ENCODE data around the gene SMARCC2.
A peak's percentile ranks its signal among the peaks of the same experiment; 100 is the strongest.

The SMARCC2 gene

GRCh38 chr12:56152132-56152755, 37.0 kb downstream of the SMARCC2 start, which contains the start of gene MYL6B:
Gene MYL6B (plus strand): TSS chr12:56152587. CDS start chr12:56153919, 1,332 bp downstream.
- peak; percentile 64 for DNase-seq (ENCODE audit: low read depth)

GRCh38 chr12:56151672-56152131, 37.6 kb downstream of the SMARCC2 start:
- DNase-seq (ENCODE audit: low read depth), result no peak

- DNase-seq (ENCODE audit: low read depth), result no peak
Observed at GRCh38 chr12:56150563-56150962, 38.7 kb downstream of the SMARCC2 start.

- no peak for DNase-seq (ENCODE audit: low read depth)
Observed at GRCh38 chr12:56146492-56147460, 42.5 kb downstream of the SMARCC2 start.

DNA sequence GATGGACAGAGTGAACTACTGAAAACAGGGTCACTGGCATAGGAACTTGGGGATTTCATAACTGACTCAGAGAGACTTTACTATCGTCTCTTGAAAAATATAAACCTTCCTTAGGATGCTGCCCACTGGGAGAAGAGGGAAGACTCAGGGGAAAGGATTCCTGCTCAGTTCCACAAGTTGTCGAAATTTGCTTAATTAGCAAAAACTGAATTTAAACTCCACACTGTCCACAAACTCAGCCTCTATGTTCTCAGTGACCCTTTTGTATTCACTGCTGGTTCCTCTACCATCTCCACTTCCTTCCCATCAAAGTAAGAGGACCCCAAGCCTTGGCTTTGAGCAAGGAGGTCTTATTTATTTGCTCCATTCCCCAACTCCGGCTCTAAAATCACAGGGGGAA, 44.1 kb downstream of the SMARCC2 start:
- no peak for DNase-seq (ENCODE audit: low read depth)

- DNase-seq (ENCODE audit: low read depth), result no peak
Observed at GRCh38 chr12:56143870-56144269, 45.4 kb downstream of the SMARCC2 start.

GRCh38 chr12:56143217-56143616, 46.1 kb downstream of the SMARCC2 start:
- no peak for DNase-seq (ENCODE audit: low read depth)

DNA sequence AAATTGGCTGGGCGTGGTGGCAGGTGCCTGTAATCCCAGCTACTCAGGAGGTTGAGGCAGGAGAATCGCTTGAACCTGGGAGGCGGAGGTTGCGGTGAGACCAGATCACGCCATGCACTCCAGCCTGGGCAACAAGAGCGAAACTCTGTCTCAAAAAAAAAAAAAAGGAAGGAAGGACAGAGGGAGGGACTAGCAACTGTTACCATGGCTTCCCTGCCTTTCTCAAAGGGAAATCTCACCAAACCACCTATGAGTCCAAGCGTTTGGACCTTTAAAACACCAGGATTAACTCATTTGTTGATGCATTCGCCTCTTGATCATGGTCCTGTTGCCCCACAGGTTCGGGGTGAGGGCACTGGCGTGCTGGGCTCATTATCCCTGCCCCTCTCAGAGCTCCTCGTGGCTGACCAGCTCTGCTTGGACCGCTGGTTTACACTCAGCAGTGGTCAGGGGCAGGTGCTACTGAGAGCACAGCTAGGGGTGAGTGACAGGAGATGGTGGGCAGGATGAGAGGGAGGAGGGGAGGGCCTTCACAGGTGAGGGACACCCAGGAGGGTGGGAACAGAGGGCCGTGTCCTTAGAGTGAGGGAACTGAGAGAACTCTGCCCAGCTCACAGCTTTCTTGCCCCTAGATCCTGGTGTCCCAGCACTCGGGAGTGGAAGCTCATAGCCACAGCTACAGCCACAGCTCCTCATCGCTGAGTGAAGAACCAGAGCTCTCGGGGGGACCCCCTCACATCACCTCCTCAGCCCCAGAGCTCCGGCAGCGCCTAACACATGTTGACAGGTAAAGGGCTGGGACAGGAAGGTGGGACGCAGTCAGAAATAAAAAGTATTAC, 47.1 kb downstream of the SMARCC2 start:
- no peak for DNase-seq (ENCODE audit: low read depth)

DNA sequence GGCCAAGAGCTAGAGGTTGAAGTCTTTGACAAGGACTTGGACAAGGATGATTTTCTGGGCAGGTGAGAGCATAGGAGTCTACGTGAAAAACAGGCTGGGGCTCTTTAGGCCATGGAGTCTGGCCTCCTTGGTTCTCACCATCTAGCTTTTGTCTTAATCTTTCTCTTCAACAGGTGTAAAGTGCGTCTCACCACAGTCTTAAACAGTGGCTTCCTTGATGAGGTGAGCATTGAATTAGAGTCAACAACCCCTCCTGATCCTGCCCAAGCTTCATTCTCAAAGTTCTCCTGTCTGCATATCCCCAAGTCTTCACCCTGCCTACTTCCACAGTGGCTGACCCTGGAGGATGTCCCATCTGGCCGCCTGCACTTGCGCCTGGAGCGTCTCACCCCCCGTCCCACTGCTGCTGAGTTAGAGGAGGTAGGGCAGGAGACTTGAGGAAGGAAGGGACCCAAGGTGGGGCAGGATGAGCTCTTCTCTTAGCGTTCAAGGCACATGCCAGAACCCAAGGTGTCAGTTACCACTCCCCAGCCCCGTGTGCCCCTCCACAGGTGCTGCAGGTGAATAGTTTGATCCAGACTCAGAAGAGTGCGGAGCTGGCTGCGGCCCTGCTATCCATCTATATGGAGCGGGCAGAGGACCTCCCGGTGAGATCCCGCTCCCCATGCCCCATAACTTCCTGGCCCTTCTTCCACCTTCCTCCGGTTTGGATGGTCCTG, 51.3 kb downstream of the SMARCC2 start:
- no peak for DNase-seq (ENCODE audit: low read depth)

DNA sequence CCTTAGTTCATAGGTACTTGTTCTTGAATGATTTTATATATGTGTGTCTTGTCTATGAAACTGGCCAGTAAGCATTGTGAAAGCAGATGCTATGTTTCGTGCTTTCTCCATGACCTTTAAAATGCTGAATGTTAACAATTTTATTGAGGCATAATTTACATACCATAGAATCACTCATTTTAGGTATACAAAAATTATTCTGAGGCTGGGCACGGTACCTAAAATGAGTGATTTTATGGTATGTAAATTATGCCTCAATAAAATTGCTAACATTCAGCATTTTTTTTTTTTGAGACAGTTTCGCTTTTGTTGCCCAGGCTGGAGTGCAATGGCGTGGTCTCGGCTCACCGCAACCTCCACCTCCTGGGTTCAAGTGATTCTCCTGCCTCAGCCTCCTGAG, 54.4 kb downstream of the SMARCC2 start:
- no peak for DNase-seq (ENCODE audit: low read depth)

DNA sequence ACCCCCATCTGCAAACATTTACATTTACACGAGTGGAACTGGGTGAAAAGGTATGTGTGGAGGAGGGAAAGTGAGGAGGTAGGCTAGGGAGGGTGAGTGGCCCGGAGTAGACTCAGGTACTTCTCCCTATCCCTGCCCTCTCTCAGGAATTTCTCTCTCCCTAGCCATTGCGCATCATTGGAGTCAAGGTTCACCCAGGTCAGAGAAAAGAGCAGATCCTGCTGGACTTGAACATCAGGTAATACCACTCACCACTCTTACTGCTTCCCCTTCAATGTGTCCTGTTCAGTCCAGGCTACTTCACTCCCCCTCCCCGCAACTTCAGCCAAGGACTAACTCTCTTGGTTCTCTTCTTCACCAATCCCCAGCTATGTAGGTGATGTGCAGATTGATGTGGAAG, 58.4 kb downstream of the SMARCC2 start:
- no peak for DNase-seq (ENCODE audit: low read depth)

- DNase-seq (ENCODE audit: low read depth), result no peak
Observed at GRCh38 chr12:56129942-56130495, 59.3 kb downstream of the SMARCC2 start.

- DNase-seq (ENCODE audit: low read depth), result peak; percentile 80
Observed at GRCh38 chr12:56129206-56129941, 59.9 kb downstream of the SMARCC2 start.

- DNase-seq (ENCODE audit: low read depth), result no peak
Observed at GRCh38 chr12:56128670-56129205, 60.5 kb downstream of the SMARCC2 start.

- DNase-seq (ENCODE audit: low read depth), result peak; percentile 98
Observed at GRCh38 chr12:56127888-56128669, 61.2 kb downstream of the SMARCC2 start, which contains the start of gene ESYT1. Gene ESYT1 (plus strand): TSS chr12:56128267. CDS start chr12:56128320, 53 bp downstream.

- DNase-seq (ENCODE audit: low read depth), result no peak
Observed at GRCh38 chr12:56127485-56127887, 61.8 kb downstream of the SMARCC2 start.

- DNase-seq (ENCODE audit: low read depth), result peak; percentile 74
Observed at GRCh38 chr12:56126732-56127239, 62.5 kb downstream of the SMARCC2 start.

DNA sequence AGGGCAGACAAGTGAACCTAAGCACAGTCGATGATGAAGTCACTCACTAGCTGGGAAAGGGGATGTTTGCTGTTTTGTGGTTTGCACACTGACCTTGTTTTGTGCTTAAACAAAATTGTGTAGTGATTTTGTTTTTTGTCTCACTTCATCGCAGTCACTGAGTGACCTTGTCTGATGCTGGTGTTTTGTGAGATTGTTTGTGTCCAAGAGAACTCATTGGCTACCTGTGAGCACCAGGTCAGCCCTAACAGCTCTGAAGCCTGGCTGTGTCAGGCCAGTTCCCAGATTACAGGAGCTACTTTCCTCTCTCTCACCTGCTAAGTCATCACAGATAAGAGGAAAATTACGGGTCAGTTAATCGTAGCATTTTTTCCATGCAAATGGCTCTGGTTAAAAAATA, 65.2 kb downstream of the SMARCC2 start:
- no peak for DNase-seq (ENCODE audit: low read depth)

DNA sequence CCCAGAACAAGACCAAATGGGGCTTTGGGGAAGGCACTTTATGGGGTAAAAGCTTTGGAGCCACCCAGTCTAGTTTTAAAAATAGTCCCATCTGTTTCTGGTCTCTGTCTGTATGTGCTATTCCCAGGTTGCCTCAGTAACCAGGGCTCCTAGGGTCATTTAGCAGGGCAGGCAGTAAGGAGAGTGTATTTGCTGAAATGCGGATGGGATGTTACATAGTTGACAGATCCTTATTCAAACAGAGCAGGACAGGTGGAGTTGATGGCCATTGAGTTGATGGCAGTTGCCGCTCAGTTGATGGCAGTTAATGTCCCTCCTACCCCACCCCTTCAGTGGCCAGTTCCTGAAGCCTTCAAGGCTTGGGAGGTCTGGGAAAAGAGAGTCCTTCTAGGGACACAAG, 66.6 kb downstream of the SMARCC2 start:
- no peak for DNase-seq (ENCODE audit: low read depth)
